ENCODE results near the gene CAMKV.
"Not testable (repeated sequence)": the region's sequence is repeated elsewhere in the genome, so short reads cannot be mapped to it uniquely, and the experiment has no call there.

CAMKV gene, protein sequence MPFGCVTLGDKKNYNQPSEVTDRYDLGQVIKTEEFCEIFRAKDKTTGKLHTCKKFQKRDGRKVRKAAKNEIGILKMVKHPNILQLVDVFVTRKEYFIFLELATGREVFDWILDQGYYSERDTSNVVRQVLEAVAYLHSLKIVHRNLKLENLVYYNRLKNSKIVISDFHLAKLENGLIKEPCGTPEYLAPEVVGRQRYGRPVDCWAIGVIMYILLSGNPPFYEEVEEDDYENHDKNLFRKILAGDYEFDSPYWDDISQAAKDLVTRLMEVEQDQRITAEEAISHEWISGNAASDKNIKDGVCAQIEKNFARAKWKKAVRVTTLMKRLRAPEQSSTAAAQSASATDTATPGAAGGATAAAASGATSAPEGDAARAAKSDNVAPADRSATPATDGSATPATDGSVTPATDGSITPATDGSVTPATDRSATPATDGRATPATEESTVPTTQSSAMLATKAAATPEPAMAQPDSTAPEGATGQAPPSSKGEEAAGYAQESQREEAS

DNA sequence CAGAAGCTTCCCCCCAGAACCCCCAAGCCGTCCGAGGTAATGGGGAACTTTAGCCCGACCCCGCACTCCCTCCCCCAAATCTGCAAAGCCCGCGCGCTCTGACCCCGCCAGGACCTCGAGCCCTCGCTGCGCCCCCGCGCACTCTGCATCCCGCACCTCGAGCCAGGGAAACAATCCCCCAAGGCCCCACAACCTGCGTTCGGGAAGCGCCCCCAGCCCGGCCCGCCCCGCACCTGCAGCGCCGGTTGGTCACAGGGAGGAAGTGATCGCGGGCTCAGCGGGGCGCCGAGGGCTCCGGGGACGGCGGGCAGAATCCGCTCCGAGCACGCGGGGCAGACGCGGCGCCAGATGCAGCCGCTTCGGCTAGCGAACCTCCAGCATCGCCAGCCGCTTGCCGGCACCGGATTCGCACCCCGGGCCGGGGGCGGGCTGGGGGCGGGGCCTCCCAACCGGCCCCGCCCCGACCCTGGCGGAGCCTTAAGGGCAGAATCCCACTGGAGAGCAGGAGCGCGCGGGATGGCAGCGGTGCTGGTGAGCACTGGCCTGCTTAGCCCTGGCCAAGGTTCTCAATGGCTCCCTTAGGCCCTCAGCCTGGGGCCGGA lies at the start of gene CAMKV:
TSS of gene CAMKV (minus strand) at position 382 of the 602 bp plus-strand sequence. CDS start 7,518 bp downstream, outside the sequence.
- DNase-seq: no peak

DNA sequence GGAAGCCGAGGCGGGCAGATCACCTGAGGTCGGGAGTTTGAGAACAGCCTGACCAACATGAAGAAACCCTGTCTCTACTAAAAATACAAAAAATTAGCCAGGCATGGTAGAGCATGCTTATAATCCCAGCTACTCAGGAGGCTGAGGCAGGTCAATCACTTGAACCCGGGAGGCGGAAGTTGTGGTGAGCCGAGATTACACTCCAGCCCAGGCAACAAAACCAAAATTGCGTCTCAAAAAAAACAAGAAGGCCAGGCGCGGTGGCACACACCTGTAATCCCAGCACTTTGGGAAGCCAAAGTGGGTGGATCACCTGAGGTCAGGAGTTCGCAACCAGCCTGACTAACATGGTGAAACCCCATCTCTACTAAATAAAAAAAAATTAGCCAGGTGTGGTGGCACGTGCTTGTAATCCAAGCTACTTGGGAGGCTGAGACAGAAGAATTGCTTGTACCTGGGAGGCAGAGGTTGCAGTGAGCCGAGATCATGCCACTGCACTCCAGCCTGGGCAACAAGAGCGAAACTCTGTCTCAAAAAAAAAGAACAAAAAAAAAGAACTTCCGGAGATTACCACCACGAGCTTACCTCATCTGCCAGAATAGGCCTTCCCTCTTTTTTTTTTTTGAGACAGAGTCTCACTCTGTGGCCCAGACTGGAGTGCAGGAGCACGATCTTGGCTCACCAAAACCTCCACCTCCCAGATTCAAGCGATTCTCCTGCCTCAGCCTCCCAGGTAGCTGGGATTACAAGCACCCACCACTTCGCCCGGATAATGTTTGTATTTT lies 48.3 kb upstream of the CAMKV start:
- DNase-seq: not testable (repeated sequence)

DNA sequence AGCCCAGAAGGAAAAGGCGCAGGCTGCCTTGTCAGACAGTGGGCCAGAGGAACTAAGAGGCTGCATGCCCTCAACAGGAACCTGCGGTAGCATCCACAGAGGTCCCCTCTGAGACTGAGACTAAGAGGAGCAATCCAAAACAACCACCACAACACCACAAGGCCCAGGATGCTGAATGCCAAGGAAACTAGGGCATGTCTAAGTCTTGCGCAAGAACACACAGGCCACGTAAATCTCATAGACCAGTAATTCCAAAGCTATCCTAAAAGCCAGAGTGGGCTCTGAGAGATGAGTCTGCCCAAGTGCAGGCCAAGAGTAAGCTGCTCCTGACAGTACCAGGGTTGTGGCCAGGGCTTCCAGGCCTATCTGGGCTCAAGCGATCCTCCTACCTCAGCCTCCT lies 47.0 kb upstream of the CAMKV start:
- no peak for DNase-seq

DNA sequence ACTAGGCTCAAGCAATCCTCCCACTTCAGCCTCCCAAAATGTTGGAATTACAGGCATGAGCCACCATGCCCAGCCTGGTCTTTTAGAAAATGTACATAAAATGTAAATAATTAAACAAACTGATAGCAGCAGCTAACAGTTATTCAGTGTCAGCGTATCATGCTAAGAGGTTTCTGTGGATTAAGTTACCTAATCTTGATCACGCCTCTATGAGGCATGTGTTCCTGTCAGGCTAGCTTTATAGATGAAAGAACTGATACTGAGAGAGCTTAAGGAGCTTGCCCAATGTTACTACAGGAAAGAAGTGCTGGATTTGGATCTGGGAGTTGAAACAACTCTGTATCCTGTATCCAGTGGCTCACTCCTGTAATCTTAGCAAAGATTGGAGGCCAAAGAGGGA lies 45.2 kb upstream of the CAMKV start:
- DNase-seq: no peak

DNA sequence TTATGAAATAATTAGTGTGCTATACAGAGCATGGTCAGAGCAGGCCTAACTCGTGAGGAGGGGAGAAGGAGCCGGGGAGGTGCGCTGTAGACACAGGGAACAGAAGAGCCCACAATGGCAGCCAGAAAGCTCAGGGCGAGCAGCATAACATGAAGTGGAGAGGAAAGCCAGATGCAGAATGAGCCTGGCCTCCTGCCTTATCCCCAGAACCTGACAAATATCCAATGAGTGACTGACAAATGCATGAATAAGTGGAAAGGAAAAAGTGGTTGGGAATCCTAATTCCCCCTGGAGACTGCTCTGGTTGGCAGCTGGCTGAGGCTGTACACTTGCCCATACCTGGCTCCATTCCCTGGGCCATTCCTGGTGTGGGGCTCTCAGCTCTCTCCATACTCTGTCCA lies 43.2 kb upstream of the CAMKV start:
- no peak for DNase-seq

DNA sequence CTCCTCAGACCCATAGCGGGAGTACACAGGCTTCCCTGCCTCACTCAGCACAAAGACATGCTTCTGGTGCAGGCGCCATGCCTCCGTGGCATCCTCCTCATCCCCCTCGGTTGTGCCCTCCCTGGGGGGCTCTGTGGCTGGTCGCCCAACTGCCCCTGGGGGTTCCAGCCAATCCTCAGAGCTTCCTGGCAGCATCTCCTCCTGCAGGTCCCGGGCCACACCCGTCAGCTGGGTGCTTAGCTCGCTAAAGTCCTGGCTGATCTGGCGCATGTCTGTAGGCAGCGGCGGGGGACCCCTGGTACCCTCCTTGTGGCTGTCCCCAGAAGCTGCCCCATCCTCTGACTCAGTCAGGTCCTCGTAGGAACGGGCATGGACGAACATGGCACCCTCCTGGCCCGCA lies 41.9 kb upstream of the CAMKV start:
- DNase-seq: no peak

DNA sequence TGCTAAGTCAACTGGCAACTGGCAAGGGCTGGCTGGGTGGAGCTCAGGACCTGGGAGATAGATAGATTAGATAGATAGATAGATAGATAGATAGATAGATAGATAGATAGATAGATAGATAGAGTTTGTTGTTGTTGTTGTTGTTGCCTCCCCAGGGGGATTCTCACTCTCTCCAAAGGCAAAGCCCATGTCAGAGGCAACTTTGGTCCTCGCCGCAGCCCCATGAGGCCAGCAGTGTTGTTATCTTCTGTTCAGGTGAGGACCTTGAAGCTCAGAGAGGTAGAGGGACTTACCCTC lies 41.4 kb upstream of the CAMKV start:
- DNase-seq: no peak

DNA sequence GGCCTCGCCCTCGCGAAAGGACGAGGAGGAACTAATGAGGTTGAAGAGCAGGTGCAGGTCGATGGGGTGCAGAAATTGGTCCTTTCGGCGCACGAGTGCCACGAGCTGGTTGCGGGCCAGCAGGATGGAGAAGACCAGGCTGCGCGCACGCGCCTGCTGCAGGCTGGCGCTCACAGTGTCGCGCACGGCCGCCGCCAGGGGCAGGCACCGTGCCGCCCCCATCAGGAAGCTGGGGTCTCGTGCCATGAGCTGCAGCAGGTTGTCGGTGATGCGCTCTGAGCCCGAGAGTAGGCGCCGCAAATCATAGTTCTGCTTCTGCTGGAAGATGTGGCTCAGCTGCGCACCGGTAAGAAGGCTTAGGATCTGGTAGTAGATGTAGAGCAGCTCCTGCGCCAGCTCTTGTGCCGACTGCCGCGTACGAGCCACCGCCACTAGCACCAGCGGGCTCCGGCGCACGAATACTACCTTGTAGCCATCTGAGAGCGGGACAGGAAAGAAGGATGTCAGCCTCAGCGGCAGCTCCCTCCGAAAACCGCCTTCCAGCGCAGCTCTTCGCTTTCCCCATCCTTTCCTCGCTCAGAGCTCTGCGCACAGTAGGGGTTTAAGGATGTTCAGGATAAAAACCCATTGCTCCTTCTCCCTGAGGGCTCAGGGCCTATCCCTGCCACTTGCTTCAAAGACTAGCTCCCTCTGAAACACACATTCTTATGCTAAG lies 40.9 kb upstream of the CAMKV start:
- no peak for DNase-seq

DNA sequence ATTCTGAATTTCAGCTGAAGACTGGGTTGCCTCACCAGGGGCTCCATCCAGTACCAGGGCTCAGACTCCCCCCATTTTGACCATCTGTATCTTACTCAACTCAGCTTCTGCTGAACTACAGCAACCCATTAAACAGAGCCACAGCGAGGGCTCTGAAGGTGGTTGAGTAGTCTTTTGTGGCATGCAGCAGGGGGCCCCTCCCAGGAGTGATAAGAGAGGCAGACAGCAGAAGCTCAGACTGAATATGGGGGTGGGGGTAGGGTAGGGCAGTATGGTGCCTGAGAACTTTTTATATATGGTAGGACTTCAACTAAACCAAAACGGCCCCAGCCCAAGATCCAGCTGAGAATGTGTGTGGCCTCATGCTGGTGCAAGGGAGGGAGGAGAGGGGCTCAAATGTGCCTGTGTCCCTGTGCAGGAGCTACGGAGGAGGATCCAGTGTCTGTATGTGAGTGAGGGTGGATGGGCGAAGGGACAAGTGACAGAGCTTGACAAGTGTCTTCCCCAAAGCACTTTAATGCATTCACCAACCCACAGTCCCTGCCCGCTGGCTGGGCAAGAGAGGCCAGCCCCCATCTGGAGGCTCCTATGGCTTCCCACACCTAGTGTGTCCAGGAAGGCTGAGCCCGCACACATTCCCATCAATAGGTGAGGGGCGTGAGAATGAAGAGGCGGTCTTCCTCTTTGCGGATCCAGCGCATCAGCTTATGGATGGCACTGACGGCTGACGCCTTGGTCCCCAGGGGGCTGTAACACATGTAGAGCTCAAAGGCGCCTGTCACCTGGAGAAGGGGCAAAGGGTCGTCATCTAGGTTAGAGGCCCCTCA lies 38.9 kb upstream of the CAMKV start:
- DNase-seq: no peak

DNA sequence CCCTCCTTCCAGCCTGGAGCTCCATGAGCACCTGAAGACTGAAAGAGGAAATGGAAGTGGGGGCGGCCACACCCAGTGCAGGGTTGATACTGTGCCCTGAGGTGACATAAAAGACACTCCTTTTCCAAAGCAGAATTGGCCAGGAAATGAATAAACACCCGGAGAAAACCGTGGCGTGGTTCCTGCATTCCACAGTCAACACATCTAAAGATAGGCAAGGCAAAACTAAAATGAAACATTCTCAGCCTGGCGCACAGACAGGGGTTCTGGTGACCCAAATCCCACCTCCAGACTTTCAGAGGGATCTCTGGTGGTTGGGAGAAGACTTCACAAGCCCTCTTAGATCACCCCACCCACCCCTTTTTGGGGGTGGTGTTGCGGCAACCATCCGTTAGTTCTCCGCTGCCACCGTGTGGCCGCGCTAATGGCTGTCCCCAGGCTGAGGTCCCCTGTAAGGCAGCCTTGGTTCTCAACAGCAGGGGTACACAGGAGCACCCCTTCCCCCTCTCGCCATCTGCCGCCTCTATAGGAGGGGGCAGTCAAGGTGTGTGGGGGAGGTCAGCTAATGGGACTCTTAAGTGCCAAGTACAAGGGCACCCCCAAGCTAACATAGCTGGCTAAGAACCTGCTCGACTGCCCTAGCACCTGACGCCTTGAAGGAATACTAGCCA lies 36.5 kb upstream of the CAMKV start:
- no peak for DNase-seq

DNA sequence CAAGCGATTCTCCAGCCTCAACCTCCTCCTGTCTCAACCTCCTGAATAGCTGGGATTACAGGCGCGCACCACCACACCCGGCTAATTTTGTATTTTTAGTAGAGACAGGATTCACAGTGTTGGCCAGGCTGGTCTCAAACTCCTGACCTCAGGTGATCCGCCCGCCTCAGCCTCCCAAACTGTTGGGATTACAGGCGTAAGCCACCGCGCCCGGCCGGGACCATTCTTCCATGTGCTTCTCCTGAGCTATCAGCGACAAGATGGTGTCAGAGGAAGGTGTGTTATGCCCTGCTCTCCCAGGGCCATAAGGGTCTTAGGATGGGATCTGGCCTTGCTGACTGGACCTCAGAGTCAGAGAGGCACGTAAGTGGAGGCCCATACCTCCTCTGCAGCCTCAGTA lies 34.7 kb upstream of the CAMKV start:
- not testable (repeated sequence) for DNase-seq

DNA sequence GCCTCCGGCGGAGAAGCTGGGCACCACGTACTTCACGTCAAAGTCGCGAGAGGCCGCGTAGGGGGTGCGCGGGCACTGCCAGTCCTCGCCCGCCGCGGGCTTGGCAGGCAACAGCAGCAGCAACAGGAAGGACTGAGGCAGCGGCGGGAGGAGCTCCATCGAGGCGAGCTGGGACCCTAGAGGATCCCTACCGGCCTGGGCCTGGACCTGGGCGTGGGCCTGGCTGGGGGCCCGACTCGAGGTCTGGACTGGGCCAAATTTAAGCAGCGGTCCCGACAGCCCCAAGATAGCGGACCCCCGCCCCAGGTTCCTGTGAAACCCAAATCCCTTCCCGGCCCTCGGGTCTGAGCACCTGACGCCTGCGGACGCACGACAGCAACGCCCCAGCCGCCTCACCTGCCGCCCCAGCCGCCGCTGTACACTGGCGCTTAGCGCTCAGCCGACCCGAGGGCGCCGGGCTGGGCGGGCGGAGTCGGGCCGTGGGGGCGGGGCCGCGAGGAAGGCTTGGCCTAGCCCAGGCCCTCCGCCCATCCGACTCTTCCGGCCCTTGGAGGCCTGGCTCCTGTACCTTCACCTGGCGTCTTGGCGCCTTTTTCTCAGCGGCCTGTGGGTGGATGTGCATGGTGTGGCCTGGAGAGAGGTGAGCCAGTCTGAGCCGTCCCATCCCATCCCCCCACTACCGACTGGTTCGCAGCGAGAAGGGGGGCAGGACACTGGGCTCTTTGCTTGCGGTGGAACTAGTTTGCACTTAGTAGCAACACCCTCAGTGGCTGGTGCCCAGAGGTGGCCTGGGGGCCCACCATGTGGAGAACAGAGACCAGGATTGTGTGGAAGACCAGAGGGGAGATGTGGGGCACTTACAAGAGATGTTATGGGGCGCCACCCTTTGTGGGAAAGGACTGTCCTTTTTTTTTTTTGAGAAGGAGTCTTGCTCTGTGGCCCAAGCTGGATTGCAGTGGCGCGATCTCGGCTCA lies 34.0 kb upstream of the CAMKV start, which contains the start of gene MST1R:
TSS of gene MST1R (minus strand) at position 423 of the 974 bp plus-strand sequence. CDS start at position 159, 264 bp downstream.
- peak; percentile 89 for DNase-seq

DNA sequence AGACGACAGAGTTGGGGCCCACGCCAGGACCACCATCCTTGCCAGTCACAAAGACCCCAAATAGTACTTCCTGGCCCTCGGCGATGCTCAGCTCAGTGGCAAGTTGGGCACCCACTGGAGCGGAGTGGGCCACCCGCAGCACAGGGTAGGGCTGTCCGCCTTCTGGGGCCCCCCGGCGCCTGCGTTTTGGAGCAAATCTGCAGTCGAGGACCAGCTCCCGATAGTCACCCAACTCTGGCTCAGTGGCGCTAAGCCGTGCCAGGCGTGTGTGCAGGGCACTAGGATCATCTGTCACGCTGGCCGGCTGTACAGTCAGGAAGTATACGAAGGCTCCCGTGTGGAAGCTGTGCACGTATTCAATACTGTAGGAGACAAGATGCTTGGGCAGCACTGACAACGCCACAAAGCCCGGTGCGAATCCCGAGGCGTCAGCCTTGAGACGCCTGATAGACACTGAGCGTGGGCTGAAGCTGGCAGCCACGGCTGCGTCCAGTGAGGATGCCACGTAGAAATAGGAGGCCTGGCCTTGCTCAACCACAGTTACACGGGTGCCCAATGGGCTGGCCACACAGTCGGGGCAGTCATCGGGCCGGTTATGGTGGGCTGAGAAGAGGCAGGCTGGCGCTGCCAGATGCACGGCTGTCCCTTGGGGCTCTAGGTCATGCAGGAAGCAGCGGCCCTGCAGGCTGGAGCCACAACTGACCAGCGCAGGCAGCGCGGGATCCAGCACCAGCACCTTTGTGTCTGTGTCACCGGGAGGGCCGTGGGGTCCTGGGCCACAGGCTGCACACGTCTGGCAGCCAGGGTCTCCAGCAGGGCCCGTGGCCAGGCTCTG lies 33.0 kb upstream of the CAMKV start:
- no peak for DNase-seq

DNA sequence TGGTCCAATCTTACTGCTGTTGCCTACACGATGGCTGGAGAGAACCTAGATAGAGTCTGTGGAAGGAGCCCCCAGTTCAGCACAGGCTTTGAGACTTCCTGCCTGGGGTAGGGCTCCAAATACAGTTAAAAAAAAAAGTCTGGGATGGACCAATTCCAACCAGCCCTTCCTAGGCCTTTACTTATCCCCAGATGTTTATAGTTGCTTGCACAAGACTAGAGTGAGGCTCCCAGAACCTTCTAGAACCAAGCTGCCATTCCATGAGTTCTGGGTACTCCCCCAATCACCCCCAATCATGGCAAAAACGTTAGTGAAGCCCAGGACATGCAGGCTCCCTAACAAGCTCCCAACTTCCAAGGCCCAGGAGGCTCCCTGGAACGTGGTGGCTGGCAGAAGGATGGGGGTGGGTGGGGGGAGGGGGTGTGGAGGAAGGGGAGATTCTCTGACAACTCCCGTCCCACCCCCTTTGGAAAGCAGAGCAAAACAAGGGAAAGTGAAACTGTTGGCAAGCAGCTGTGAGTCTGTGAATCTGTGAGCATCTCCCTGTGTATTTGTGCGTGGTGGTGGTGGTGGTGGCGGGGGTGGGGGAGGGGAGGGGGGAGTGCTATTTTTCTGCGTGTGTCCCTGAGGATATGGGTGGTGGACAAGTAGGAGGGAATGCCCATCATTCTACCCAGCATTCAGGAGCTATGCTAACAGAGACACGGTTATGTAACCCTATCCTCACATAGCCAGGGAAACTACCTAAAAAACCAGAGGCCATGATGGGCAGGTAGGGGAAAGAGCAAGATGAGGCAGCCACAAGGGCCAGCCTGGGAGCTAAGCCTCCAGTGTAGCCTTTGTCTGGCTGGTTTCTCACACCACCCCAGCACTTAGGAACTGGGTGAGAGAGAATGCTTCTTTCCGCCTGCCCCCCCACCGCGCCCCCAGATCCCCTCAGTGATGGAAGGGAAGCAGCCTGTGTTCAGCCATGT lies 31.9 kb upstream of the CAMKV start:
- no peak for DNase-seq

DNA sequence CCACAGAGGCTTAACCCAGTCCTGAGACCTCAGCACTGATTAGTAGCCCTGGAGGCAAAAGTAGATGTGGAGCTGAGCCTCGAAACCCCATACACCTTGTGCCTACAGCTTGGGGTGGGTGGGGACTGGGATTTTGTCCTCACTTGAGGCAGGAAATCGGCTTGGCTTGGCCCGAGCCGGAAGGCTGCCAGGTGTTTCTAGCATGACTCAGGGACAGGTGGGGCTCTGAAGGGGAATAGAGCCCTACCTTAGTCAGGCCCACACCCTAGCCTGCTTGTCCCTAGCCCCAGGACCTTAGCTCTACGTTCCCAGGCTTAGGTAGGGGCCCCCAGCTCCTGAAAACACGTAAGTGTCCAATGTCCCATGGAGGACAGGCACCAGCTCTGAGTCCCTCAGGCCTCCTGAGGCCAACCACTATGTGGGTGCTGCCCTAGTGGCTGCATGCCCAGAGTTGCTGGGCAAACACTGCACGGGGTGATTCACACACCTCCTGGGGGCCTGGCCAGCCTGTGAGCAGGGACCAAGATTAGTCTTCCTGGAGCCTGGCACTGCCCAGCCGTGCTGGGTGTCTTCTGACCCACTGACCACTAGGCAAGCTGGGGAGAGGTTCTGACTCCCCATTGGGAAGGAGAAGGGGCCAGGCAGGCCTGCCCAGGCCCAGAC lies 30.9 kb upstream of the CAMKV start:
- DNase-seq: peak; percentile 39

DNA sequence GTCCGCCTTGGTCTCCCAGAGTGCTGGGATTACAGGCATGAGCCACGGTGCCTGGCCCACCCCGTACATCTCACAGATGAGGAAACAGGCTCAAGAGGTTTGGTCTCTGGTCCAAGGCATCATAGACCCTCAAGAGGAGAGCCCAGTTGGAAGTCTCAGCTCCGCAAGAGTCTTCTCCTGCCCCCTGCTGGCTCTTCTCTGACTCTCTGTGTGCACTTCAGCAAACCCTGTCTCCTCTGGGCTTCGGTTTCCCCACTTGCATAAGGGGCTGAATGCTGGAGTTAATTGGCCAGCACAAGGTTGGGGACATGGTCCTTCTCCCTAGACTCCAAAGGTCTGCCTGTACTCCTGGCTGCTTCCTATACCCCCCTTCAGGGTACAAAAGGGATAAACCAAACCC lies 30.1 kb upstream of the CAMKV start:
- no peak for DNase-seq

DNA sequence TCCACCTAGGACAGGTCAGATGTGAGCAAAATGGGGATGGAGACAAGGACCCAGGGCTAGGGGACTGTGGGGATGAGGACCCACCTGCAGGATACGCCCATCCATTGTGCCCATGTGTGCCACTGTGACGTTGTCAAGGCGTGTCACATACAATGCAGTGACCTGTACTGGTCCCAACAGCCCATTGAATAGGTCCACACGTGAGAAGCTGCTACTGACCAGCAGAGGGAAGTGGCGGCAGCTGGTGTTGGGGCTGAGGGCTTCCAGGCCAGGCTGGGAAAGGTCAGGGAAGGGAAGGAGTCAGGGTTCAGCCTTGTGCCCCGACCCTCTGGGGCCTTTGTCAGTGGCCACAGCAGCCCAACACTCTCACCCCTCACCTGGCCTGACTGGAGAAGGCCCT lies 29.3 kb upstream of the CAMKV start:
- DNase-seq: no peak
